22Rv1 (cell line): Measurements from ENCODE around the gene CES5A.
"Not testable (repeated sequence)": the region's sequence is repeated elsewhere in the genome, so short reads cannot be mapped to it uniquely, and the experiment has no call there.

Experiments
- CTCF ChIP-seq: fragments of 450-650 bp; IDR thresholded peaks from 2 replicates; pipeline ENCODE4 v1.5.1; 2017; ENCODE audit warnings: mild to moderate bottlenecking
- ZFX ChIP-seq: fragments of 450-650 bp; IDR thresholded peaks from 2 replicates; pipeline ENCODE4 v1.6.1; 2017; ENCODE audit warnings: antibody characterized with exemption, borderline replicate concordance

DNA sequence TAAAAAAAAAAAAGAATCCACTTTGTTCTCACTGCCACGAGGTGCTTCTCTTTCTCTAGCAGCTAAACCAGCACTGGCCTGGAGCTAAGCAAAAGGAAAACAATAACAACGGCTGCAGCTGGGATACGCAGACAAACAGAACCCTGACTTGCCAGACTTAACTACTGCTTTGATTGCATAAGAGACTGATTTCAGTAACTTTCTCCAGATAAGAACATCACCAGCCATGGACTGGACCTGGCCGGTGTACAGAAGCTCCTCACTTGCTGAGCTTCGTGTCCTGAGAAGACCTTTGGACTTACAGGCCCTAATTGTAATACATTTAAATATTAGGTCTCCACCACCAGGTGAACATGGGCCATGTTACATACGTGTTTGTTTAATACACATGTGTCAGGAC lies 70.1 kb downstream of the CES5A start:
- TF ChIP-seq CTCF, ZFX: not testable (repeated sequence)
